ENCODE results near the gene RNF115. TPM values are rescaled to one million over a fixed set of nuclear protein-coding genes. Genes with fewer than 3 reads are reported as not detected.

Gene RNF115
- polyA plus RNA-seq, 2 of the 4 experiments (the other 2 are of a cell fraction) = 8.5 to 18.8 TPM

DNA sequence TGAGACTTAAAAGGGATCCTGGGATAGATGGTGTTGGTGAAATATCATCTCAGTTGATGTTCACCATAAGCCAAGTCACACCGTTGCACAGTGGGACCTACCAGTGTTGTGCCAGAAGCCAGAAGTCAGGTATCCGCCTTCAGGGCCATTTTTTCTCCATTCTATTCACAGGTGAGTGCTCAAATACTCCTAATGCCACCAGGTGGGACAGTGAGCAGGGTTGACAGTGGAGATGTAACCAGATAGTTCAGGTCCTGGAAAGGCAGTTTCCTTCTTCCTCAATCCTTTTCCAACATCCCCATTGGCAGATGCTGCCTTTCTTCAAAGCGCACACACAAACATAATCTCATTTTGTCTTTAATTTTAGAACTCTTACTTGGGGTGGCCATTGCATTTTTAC, 93.0 kb downstream of the RNF115 start:
- DNase-seq (ENCODE audit: low read depth in 1 of 2, low spot score in 1 of 2) = no peak
- no peak for TF ChIP-seq POLR2AphosphoS2 (conservative IDR thresholded peaks at IDR 0.05; ENCODE audit: low read length)
- no peak for TF ChIP-seq ZC3H11A (IDR thresholded peaks at IDR 0.05)
- TF ChIP-seq SREBF2 (IDR thresholded peaks at IDR 0.05) = no peak
- no peak for TF ChIP-seq RARB (CRISPR knock-in tag; IDR thresholded peaks at IDR 0.05)
- TF ChIP-seq MAFK (IDR thresholded peaks at IDR 0.05; ENCODE audit: partially characterized antibody) = no peak
- no peak for TF ChIP-seq KDM1A (IDR thresholded peaks at IDR 0.05; ENCODE audit: low read depth)
- no peak for TF ChIP-seq EHMT2 (IDR thresholded peaks at IDR 0.05; ENCODE audit: low read depth)
- no peak for TF ChIP-seq EP300 (IDR thresholded peaks at IDR 0.05)
- TF ChIP-seq, protein P1, sequence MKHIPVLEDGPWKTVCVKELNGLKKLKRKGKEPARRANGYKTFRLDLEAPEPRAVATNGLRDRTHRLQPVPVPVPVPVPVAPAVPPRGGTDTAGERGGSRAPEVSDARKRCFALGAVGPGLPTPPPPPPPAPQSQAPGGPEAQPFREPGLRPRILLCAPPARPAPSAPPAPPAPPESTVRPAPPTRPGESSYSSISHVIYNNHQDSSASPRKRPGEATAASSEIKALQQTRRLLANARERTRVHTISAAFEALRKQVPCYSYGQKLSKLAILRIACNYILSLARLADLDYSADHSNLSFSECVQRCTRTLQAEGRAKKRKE (CRISPR knock-in tag; IDR thresholded peaks at IDR 0.05; ENCODE audit: low read depth) = no peak
- no peak for TF ChIP-seq ESRRA (IDR thresholded peaks at IDR 0.05; ENCODE audit: borderline replicate concordance, low read length)
- no peak for TF ChIP-seq FOSB (CRISPR knock-in tag; IDR thresholded peaks at IDR 0.05)
- no peak for TF ChIP-seq HOXB5 (CRISPR knock-in tag; IDR thresholded peaks at IDR 0.05)
- TF ChIP-seq EHF (CRISPR knock-in tag; IDR thresholded peaks at IDR 0.05) = no peak
- TF ChIP-seq, protein P2, sequence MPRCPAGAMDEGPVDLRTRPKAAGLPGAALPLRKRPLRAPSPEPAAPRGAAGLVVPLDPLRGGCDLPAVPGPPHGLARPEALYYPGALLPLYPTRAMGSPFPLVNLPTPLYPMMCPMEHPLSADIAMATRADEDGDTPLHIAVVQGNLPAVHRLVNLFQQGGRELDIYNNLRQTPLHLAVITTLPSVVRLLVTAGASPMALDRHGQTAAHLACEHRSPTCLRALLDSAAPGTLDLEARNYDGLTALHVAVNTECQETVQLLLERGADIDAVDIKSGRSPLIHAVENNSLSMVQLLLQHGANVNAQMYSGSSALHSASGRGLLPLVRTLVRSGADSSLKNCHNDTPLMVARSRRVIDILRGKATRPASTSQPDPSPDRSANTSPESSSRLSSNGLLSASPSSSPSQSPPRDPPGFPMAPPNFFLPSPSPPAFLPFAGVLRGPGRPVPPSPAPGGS (IDR thresholded peaks at IDR 0.05) = no peak
- TF ChIP-seq, protein P3, sequence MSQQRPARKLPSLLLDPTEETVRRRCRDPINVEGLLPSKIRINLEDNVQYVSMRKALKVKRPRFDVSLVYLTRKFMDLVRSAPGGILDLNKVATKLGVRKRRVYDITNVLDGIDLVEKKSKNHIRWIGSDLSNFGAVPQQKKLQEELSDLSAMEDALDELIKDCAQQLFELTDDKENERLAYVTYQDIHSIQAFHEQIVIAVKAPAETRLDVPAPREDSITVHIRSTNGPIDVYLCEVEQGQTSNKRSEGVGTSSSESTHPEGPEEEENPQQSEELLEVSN (IDR thresholded peaks at IDR 0.05; ENCODE audit: borderline replicate concordance, low read depth) = no peak
- no peak for TF ChIP-seq HDAC2 (IDR thresholded peaks at IDR 0.05)
- TF ChIP-seq RCOR1 (IDR thresholded peaks at IDR 0.05; ENCODE audit: low read depth, low read length) = no peak
- H3K27ac ChIP-seq = no peak overlapping the region
- ChIA-PET POLR2A (no interaction called here), CTCF (interaction anchor here (0.5 to 1.0 kb wide), 2 partner anchors 9 to 100 kb away, joined by 3 to 4 read pairs; no protein-coding TSS in a partner anchor)
- WGBS (ENCODE audit: missing lambda C conversion rate) = 92% methylated on average over 3 of the region's 3 CpGs
- H3K4me1 ChIP-seq = no peaks in the 10 kb centered on the region
- no peak for FAIRE-seq
- peak in 1 of 2 experiments; percentile 32; a peak in 1 of 6 replicates for ATAC-seq
- H3K4me2 ChIP-seq = no peak overlapping the region
- no peaks in the 10 kb centered on the region for H3K9me3 ChIP-seq
- no peak overlapping the region for H3K4me3 ChIP-seq

DNA sequence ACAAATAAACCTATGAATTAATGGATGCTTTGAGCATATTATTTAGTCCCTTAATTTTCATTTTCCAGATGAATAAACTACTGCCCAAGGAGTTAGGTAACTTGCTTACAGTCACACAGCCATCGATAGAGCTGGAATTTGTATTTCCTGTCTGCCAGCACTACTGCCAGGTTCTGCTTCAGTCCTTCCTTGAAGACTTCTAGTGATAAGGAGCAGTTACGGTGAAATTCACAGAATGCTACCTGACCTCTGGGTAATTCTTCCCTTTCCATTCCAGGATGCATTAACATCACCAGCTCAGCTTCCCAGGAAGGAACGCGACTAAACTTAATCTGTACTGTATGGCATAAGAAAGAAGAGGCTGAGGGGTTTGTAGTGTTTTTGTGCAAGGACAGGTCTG, 93.4 kb downstream of the RNF115 start:
- 91% methylated on average over 4 of the region's 4 CpGs for WGBS (ENCODE audit: missing lambda C conversion rate)
- FAIRE-seq (no peak), ATAC-seq (0 out of 6 replicates have a peak, but pooled peaks of 1 of the 2 experiments have one; percentile 17), DNase-seq (ENCODE audit: low read depth in 1 of 2, low spot score in 1 of 2) (no peak)
- ChIA-PET POLR2A (no interaction called here), CTCF (interaction anchor here (0.5 to 1.0 kb wide), 2 partner anchors 9 to 101 kb away, joined by 3 to 4 read pairs; no protein-coding TSS in a partner anchor)
- H3K4me2 ChIP-seq = no peak overlapping the region
- H3K27ac ChIP-seq = no peak overlapping the region
- no peaks in the 10 kb centered on the region for H3K4me1 ChIP-seq
- TF ChIP-seq TFCP2L1 (CRISPR knock-in tag; IDR thresholded peaks at IDR 0.05) = no peak
- TF ChIP-seq, protein P4, sequence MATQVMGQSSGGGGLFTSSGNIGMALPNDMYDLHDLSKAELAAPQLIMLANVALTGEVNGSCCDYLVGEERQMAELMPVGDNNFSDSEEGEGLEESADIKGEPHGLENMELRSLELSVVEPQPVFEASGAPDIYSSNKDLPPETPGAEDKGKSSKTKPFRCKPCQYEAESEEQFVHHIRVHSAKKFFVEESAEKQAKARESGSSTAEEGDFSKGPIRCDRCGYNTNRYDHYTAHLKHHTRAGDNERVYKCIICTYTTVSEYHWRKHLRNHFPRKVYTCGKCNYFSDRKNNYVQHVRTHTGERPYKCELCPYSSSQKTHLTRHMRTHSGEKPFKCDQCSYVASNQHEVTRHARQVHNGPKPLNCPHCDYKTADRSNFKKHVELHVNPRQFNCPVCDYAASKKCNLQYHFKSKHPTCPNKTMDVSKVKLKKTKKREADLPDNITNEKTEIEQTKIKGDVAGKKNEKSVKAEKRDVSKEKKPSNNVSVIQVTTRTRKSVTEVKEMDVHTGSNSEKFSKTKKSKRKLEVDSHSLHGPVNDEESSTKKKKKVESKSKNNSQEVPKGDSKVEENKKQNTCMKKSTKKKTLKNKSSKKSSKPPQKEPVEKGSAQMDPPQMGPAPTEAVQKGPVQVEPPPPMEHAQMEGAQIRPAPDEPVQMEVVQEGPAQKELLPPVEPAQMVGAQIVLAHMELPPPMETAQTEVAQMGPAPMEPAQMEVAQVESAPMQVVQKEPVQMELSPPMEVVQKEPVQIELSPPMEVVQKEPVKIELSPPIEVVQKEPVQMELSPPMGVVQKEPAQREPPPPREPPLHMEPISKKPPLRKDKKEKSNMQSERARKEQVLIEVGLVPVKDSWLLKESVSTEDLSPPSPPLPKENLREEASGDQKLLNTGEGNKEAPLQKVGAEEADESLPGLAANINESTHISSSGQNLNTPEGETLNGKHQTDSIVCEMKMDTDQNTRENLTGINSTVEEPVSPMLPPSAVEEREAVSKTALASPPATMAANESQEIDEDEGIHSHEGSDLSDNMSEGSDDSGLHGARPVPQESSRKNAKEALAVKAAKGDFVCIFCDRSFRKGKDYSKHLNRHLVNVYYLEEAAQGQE (IDR thresholded peaks at IDR 0.05) = no peak
- TF ChIP-seq, protein P5, sequence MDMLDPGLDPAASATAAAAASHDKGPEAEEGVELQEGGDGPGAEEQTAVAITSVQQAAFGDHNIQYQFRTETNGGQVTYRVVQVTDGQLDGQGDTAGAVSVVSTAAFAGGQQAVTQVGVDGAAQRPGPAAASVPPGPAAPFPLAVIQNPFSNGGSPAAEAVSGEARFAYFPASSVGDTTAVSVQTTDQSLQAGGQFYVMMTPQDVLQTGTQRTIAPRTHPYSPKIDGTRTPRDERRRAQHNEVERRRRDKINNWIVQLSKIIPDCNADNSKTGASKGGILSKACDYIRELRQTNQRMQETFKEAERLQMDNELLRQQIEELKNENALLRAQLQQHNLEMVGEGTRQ (IDR thresholded peaks at IDR 0.05) = no peak
- no peak for TF ChIP-seq KDM5A (IDR thresholded peaks at IDR 0.05)
- no peak overlapping the region for H3K4me3 ChIP-seq
- no peaks in the 10 kb centered on the region for H3K9me3 ChIP-seq

Data from A549 (cell line).